Glomerular endothelial cell (primary cell): Measurements from ENCODE around the gene ORAI3. TPM values are rescaled to one million over a fixed set of nuclear protein-coding genes. Genes with fewer than 3 reads are reported as not detected.

Experiments used
- DNase-seq: peaks from one replicate; pipeline ENCODE4 v3.0.0-alpha.2; 2011; ENCODE audit warnings: low read depth, low spot score; ENCODE audit errors: extremely low read depth
- total RNA-seq: library from RNA; depleted of rRNA; stranded (reverse); fragments of >200 nt; gene quantifications from 2 replicates; pipeline ENCODE4 v1.2.3, GENCODE V29; 2015

Gene ORAI3
- total RNA-seq, 1 donor from 2014 or later, result 40.0 TPM

DNA sequence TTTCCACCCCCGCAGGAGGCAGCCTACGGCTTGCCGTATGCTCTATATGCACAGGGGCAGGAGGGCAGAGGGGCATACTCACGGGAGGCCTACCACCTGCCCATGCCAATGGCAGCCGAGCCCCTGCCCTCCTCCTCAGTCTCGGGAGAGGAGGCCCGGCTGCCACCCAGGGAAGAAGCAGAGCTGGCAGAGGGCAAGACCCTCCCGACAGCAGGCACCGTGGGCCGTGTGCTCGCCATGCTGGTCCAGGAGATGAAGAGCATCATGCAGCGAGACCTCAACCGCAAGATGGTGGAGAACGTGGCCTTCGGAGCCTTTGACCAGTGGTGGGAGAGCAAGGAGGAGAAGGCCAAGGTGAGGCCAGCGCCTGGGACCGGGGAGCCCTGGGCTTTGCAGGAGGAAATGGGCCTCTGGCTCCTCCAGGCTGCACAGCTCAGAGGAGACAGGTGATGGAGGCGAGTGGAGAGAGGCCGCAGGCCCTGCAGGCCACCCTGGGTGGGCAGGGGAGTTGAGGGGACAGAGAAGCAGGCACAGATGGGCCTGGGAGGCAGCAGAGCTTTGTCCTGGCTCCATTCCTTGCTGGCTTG is 17.3 kb downstream of the ORAI3 start:
- no peak for DNase-seq

DNA sequence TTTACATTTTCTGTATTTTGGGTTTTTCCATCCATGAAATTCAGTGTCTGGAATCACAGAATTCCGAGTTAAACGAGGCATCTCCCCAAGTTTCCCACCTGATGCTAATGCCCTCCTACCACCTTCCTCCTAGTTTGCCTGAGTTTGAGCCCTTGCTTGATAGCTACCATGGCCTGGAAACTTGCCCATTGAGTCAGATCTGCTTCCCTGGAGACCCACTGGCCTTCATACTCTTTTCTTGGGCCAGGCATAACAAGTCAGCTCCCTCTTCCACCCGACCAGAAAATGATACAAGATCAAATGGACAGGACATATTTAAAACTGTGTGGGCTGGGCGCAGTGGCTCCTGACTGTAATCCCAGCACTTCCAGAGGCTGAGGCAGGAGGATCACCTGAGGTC is 18.9 kb downstream of the ORAI3 start:
- DNase-seq, result no peak

DNA sequence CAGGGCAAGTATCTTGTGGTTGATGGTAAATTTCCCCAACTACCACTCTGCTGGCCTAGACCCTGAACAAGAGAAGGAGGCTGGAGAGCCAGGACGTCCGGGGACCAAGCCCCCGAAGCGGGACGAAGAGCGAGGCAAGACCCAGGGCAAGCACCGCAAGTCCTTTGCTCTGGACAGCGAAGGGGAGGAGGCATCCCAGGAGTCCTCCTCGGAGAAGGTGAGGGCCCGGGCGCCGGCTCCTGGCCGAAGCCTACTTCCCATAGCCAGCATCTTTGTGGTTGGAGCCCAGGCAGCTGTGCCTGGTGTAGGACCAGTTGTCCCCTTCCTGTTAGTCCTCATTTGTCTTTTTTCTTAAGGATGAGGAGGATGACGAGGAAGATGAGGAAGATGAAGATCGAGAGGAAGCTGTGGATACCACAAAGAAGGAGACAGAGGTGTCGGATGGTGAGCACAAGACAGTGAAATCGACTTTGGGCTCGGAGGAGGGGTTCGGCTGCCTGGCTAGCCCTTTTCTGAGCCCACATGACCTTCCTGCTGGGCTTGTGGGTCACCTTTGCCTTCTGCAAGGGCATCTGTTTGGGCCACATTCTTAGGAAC is 20.5 kb downstream of the ORAI3 start:
- no peak for DNase-seq

DNA sequence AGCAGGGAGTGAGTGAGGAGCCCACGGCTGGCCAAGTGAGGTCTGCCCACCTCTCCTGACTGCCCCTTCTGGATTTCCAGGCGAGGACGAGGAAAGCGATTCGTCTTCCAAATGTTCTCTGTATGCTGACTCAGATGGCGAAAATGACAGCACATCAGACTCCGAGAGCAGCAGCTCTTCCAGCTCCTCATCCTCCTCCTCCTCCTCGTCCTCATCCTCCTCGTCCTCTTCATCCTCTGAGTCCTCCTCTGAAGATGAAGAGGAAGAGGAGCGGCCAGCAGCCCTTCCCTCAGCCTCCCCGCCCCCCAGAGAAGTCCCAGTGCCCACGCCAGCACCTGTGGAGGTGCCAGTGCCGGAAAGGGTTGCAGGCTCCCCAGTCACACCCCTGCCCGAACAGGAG is 22.4 kb downstream of the ORAI3 start:
- no peak for DNase-seq

DNA sequence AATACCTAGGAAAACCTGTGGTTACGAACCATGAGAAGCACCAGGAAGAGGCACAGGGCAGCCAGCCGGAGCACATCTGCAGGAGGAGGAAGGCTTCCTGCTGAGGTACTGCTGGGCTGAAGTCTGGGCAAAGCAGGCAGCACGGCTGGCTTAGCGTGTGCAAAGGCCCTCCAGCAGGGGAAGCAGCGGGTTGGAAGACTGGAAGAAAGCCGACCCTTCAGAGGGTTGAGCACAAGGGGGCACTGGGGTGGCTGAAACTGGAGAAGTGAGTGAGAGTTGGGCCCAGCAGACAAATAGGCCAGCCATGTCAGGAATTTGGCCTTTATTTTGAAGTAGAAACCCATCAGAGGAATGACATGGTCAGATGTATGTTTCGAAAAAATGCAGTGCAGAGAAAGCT is 24.0 kb downstream of the ORAI3 start:
- DNase-seq, result no peak

DNA sequence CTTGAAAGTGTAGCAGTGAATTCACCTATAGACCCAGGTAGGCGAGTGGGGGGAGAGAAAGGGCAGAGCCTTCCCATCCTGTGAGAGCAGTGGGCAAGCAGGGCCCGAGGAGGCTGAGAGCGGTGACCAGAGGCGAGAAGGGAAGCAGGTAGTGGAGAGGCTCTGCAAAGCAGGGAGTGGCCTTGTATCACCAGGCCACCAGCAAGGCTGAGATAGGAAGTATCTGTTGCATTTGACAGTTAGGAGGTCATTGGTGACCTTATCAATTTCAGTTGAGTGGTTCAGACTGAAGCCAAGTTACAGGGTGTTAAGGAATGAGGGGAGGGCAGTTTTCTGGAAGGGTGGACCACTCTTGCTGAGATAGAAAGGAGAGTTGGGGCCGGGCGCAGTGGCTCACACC is 25.5 kb downstream of the ORAI3 start:
- DNase-seq, result no peak

DNA sequence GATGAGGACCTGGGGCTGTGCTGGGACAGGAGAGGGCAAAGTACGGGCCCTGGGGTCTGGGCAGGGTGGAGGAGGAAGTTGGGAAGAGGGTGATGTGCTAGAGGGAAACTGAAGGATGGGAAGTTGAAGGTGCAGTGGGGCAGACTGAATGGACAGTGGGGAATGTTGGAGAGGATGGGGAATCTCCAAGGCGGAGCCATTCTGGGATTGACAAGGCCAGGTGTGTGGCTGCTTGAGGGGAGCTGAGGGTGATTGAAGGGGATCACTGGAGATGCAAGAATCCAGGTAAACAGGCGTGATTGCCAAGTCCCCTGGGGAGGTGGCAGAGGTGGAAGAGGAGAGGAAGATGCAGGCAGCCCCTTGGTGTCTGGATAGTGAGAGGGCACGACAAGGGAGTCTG is 27.6 kb downstream of the ORAI3 start:
- DNase-seq, result no peak

DNA sequence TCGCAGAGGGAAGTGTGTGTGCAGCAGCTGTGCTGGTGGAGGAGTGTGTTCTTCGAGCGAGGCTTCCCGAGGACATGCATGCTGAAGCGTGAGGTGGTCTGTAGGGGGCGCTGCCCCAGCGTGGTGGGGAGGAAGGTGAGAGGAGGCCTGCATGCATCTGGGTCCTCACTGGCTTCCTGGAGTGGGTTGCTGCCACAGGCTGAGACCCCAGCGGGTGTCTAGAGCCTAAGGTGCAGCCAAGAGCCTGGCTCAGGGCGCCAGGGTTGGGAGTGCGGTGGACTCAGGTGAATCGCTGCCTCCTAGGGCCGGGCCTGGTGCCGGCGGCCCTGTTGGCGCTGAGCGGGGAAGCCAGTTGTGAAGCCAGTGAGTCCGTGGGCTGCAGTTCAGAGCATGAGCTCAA is 28.6 kb downstream of the ORAI3 start:
- DNase-seq, result no peak

DNA sequence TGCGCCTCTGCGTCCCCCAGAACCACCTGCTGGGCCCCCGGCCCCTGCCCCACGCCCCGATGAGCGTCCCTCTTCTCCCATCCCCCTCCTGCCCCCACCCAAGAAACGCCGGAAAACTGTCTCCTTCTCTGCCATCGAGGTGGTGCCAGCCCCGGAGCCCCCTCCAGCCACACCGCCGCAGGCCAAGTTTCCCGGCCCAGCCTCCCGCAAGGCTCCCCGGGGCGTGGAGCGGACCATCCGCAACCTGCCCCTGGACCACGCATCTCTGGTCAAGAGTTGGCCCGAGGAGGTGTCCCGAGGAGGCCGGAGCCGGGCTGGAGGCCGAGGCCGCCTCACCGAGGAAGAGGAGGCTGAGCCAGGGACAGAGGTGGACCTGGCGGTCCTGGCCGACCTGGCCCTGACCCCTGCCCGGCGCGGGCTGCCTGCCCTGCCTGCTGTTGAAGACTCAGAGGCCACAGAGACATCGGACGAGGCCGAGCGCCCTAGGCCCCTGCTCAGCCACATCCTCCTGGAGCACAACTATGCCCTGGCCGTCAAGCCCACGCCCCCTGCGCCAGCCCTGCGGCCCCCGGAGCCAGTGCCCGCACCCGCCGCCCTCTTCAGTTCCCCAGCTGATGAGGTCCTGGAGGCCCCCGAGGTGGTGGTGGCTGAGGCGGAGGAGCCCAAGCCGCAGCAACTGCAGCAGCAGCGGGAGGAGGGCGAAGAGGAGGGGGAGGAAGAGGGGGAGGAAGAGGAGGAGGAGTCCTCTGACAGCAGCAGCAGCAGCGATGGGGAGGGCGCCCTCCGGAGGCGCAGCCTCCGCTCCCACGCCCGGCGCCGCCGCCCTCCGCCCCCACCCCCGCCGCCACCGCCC is 30.5 kb downstream of the ORAI3 start:
- no peak for DNase-seq

DNA sequence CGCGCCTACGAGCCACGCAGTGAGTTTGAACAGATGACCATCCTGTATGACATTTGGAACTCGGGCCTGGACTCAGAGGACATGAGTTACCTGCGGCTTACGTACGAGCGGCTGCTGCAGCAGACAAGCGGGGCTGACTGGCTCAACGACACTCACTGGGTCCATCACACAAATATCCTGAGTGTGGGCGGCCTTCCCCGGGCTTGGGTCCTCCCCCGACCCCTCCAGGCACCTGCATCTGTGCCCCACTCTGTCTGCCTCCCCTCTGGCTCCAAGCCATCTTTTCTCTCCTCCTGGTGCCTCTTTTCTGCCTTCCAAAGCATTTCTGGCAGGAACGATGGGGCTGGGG is 31.1 kb downstream of the ORAI3 start:
- no peak for DNase-seq

DNA sequence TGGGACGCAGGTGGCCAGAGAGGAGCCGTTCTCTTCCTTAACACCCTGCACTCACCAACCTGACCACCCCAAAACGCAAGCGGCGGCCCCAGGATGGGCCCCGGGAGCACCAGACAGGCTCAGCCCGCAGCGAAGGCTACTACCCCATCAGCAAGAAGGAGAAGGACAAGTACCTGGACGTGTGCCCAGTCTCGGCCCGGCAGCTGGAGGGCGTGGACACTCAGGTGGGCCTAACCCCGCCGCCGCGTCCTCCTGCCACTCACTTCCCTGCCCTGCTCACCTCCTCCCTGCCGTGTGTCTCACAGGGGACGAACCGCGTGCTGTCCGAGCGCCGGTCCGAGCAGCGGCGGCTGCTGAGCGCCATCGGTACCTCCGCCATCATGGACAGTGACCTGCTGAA is 31.6 kb downstream of the ORAI3 start:
- DNase-seq, result no peak

DNA sequence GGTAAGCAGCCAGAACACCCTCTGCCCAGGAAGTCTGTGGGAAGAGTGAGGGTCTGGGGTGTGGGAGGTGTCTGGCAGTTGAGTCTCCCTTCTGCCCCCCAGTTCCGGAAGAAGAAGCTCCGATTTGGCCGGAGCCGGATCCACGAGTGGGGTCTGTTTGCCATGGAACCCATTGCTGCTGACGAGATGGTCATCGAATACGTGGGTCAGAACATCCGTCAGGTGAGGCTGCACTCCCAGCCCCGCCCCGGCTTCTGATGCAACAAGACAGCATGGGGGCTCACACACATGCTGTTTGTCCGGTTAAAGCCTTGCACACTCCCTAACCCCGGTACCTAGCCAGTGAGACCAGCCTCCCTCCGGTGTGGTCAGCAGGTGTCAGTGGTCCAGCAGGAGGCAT is 32.1 kb downstream of the ORAI3 start:
- no peak for DNase-seq

DNA sequence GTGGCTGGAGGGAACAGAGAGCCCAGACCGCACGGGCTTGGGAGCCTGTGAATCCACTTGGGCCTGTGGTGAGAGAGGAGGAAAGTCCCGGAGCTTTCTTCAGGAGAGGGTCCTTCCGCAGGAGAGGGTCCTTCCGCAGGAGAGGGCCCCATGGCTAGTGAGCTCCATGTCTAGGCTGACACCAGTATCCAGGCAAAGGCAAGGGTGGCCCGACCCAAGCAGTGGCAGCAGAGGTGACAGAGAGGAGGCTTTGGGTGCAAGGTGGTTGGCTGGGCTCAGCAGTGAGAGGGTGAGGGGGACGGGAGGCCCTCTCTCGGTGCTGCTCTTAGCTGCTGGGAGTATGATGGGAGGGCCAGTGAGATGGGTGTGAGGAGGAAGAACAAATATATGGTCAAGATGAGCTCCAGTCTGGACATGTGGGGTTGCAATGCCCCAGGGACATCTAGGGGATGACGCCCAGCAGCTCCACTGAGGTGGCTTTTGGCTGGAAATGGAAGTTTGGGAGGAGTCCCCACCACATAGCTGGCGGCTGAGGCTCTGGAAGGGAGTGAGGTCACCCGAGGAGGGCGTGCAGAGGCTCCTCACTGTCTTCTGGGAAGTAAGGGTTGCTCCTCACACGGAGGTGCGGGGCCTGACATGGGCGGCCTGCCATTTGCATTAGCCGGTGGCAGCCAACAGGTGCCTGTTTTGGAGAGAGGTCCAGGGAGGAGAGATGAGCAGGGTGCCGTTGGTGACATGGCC is 33.9 kb downstream of the ORAI3 start:
- DNase-seq, result no peak

DNA sequence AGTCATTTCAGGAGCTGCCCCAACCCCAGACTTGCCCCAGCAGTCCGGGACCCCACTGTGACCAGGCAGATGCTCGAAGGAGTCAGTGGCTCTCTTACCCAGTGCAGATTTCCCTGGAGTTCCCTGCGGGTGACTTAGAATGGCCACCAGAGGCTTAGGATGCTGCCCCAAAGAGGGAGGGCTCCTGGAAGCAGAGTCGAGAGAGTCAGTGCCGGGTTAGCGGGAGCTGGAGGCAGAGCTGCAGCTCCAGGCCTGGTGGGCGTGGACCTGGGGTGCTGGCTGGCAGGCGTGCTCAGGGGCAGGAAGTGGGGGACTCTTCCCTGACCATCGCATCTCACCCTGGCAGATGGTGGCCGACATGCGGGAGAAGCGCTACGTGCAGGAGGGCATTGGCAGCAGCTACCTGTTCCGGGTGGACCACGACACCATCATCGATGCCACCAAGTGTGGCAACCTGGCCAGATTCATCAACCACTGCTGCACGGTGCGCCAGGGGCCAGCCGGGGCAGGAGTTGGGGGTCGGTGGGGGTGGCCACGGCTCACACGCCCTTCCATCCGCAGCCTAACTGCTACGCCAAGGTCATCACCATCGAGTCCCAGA is 34.5 kb downstream of the ORAI3 start:
- no peak for DNase-seq

DNA sequence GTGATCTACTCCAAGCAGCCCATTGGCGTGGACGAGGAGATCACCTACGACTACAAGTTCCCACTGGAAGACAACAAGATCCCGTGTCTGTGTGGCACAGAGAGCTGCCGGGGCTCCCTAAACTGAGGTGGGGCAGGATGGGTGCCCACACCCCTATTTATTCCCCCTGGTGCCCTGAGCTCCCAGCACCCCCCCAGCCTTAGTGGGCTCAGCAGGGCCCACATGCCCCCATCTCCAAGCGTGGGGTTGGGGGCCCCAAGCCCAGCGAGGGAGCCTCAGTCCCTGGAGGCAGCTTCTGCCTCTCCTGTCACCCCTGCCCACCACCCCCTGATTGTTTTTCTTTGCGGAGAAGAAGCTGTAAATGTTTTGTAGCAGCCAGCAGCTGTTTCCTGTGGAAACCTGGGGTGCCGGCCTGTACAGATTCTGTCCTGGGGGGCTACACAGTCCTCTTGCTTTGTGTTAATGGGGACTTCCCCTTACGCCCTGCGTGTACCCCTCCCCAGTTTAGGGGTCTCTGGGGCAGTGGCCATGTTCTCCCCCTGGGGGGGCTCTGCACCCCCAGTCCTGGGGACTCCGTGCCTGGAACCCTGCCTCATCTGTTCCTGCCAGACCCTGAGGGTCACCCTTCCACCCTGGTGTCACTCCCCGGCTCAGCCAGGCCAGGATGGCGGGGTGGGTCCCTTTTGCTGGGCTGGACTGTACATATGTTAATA is 35.2 kb downstream of the ORAI3 start:
- no peak for DNase-seq

DNA sequence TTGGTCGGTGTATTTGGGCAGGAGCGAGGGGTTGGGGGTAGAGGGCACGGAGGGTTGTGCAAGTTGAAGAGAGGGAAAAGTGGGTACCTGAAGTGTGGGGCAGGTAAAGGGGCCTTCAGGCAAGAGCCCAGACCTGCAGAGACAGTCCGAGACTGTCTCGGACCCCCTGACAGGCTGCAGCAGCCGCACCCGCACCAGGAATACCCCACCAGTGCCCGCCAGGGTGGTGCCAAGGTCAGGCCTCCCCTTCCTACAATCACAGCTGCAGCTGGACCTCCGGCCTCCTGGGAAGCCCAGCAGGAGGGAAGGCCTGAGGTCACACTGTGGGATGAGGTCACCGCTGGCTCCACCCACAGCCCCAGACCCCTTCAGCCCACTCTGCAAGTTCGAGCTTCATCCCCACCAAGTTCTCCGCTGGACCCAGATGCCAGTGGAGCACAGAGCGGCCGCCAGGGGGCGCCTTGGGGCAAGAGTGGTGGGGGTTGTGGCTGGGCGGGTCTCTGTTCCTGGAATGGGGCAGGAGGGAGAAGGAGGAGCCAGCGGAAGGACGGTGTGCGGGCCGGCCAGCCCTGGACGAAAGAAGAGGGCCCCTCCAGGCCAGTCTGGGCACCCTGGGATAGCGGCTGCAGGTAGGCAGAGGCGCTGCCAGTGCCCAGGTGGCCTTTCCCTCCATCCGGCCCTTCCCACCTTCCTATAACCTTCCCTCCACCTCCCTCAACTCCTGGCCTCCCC is 36.0 kb downstream of the ORAI3 start, which contains the start of gene HSD3B7:
Gene HSD3B7 (plus strand): TSS at position 539 of the 732 bp plus-strand sequence. CDS start 452 bp downstream, outside the sequence.
- DNase-seq, result no peak

DNA sequence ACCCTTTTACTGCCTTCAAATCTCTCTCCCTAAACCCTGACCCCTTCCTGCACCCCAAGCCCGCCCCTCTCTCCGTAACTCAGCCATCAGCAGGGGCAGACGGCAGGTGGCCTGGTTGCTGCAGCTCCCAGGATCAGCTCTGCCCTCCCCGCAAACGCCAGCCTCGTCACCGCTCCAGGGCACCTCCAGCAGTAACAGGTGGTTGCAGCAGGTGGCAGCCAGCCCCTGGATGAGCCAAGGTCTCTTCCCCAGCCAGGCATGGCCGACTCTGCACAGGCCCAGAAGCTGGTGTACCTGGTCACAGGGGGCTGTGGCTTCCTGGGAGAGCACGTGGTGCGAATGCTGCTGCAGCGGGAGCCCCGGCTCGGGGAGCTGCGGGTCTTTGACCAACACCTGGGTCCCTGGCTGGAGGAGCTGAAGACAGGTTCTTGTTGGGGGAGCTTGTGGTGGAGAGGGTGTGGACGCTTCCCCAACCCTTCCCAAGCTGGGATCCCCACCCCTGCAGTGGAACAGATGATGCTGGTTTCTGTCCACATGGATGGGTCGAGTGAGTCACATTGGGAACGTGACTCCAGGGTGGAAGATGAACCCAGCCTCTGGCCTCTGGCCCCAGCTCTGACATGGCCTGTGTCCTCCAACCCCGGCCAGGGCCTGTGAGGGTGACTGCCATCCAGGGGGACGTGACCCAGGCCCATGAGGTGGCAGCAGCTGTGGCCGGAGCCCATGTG is 36.7 kb downstream of the ORAI3 start:
- DNase-seq, result no peak

DNA sequence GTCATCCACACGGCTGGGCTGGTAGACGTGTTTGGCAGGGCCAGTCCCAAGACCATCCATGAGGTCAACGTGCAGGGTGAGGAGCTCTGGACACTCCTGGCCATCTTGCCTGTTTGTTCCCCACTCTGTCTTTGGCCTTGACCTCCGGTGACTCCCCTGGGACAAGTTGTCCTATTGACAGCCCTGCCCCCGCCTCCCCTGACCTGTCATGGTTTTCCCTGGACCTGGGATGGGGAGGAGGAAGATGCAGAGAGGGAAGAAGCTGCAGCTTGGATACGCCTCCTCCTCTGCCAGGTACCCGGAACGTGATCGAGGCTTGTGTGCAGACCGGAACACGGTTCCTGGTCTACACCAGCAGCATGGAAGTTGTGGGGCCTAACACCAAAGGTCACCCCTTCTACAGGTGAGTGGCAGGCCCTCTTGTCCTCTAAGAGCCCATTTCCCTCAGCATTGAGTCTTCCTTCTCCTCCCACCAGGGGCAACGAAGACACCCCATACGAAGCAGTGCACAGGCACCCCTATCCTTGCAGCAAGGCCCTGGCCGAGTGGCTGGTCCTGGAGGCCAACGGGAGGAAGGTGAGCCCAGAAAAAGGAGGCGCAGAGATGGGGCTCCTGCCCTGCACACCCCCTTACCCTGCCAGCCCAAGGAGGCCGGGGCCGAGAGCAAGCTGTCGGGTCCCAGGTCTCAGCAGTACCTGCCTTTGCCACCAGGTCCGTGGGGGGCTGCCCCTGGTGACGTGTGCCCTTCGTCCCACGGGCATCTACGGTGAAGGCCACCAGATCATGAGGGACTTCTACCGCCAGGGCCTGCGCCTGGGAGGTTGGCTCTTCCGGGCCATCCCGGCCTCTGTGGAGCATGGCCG is 37.5 kb downstream of the ORAI3 start:
- no peak for DNase-seq
